Activated CD8-positive, alpha-beta memory T cell treated with anti-CD3 and anti-CD28 coated beads, Interleukin-2, amount 50 U/mL, for 48 hours (primary cell): ENCODE measurements around the gene NMB.
"Not testable (repeated sequence)": the region's sequence is repeated elsewhere in the genome, so short reads cannot be mapped to it uniquely, and the experiment has no call there.

ENCODE experiments used
- DNase-seq: peaks from one replicate; pipeline ENCODE4 v3.0.0-alpha.2; 2020

NMB gene

DNA sequence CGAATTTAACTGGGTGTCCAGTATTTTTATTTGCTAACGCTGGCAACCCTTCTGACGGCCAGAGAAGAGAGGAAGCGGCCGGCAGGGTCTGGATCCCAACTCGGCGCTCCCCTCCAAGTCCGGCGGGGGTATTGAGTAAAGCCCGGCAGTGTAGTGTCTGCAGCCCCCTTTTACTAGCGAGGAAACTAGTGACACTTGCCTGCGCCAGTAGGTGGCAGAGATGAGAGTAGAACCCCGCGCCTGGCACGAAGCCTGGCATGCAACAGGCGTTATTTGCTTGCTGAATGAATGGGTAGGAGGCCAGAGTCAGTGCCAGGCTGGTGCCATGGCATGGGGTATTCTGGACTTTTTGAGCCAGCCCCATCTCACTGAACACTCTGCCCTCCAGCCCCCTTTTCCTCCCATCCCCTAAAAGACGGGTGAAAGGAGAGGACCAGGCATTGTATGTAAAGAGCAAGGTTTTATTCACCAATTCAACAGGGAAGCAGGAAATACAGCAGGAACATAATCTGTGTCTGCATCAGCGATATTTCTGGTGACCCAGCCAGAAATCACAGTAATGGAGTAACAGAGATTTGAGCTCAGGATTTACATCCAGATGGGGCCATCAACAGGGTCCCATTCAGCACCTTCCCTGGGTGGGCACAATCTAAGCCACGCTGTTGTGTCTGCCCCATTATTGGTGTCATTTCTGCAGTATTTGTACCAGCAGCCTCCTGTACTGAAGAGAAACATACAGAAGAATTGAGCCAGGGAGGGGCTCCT lies 3.1 kb downstream of the NMB start:
- peak; percentile 83 for DNase-seq

DNA sequence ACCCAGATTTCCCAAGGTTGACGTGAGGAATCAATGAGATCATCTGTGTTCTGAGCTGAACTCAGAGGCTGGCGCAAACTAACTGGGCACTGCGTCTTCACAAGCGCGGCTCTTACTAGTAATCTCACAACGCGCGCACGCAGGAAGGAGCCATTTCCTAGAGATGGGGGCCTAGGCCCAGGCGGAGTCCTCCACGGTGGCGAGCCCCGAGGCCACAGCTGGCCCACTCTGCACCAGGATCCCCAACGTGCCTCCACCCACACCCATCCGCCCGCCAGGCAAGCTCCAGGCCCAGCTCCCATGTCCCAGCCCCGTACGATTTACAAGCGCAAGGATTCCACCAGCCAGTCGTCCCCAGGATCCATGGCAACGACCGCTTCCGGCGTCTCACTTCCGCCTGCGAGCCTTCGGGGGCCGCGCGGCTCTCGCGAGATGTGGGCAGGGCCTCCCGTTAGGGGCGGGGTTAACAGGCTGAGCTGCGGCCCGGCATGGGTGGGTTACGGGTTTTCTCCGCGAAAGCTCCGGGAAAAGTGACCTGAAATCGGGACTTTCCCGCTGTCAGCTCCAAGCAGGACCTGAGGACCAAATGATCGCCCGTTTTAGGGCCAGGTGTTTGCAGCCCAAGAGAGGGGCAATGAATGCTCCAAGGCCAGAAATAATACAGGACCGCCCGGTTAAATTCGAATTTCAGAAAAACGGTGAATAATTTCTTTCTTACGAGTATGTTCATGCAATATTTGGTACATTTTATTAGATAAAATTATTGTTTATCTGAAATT lies 3.9 kb downstream of the NMB start, which contains the start of gene WDR73:
Gene WDR73, minus strand, starts transcription at position 374 of the 779 bp plus-strand sequence. Its CDS starts 9 bp downstream, at position 365.
- DNase-seq: peak; percentile 99

DNA sequence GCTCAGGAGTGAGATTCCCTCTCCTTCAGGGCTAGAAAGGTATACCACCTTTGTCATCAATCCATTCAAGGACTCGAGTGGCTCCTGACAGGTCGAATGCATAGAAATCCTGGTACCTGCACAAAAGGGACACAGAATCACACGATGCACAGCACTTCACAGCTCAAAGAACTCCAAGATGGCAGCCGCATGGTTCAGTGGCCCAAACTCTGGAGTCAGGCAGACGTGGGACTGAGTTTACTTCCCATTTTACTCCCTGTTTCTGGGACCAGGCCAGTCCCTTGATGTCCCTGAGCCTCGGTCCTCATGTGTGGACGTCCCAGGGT lies 4.5 kb downstream of the NMB start:
- DNase-seq: peak; percentile 68

DNA sequence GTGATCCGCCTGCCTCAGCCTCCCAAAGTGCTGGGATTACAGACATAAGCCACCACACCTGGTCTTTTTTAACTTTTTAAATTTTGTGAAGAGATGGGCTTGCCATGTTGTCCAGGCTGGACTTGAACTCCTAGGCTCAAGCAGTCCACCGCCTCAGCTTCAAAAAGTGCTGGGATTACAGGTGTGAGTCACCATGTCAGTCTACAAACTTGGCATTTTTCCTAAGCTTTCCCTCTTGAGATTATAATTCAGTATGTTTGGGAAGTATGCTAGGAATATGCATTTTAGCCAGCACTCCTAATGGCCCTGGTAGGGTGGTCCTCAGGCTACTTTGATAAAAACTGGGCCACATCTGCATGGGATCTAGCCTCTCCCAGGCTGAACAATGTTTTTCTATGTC lies 8.3 kb downstream of the NMB start:
- no peak for DNase-seq

DNA sequence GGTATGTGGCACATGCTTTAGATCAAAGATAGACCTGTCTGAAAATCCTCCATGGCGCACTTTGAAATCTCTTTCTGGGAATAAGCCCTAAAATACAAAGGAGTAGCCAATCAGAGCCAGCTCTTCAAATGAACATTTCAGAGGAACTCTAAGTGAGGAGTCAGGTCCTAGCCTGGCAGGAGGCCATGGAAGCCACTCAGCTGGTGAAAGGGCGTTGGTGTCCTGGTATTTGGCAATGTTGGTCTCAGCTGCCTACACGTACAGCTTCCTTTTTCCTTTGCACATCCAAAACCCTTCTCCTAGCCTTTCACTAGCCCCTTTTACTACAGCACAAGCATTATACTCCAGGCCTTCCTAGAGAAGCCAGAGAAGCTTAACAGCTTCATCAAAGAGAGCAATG lies 9.5 kb downstream of the NMB start:
- DNase-seq: no peak

DNA sequence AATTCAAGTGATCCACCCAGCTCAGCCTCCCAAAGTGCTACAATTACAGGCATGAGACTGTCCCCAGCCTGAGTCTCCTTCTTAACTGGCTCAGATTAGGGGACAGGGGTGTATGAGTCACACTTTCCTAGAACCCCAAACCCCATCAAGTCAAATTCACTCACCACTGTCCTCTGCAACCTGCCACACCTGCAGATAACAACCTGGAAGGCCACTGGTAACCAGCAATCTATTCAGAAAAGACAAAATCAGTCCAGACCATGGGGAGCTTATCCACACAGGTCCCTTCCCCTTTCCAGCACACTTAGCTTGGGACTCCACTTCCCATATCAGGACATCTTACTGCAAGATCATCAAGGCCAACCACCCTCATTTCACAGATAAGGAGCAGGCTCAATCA lies 10.3 kb downstream of the NMB start:
- no peak for DNase-seq

DNA sequence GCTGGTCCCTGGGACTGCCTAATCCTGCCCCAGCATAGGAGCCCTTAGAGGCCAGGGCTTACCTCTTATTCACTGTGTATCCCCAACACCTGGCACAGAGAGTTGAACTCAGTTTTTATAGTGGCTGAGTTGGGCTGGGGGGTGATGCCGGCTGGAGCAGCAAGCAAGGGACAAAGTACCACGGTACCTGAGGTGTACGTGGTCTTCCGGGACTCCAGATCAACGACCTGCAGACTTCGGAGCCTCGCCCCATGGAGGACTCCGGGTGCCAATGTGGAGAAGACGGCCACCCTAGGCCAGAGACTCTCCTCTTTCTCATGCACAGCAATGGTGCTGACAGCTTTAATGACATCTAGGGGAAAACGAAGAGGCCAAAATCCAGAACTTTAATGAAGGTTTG lies 12.0 kb downstream of the NMB start:
- no peak for DNase-seq

DNA sequence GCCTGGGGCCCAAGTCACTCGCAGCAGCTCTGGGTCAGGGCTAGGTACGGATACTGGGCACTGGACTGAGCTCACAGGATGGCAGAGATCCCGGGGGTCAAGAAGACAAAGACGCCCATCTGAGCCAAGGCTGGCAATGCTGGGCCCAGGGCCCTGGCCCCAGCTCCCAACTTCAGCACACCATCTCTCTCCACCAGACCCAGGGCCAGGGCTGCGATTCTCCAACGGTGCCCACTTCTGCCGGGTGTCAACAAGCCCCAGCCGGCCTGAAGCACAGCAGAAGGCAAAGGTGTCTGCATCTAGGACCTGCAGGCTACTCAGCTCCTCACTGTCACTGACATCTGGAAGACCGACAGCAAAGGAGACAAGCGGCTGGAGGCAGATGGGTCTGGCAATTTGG lies 12.5 kb downstream of the NMB start:
- DNase-seq: no peak

DNA sequence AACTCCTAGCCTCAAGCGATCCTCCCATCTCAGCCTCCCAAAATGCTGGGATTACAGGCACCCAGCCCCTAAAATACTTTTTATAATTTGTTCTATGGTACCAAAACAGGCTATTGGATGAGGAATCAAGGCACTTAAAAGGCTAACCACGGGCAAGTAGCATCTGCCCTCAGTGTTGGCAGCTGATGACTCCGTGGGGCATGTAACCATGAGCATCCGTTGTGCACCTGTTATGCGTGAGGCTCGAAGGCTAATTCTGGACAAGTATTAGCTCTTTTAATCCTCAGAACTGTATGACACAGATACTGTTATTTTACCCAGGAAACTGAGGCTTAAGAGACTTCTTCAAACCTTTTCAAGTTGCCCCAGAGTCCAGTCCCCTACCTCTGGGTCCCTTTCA lies 14.2 kb downstream of the NMB start:
- no peak for DNase-seq

DNA sequence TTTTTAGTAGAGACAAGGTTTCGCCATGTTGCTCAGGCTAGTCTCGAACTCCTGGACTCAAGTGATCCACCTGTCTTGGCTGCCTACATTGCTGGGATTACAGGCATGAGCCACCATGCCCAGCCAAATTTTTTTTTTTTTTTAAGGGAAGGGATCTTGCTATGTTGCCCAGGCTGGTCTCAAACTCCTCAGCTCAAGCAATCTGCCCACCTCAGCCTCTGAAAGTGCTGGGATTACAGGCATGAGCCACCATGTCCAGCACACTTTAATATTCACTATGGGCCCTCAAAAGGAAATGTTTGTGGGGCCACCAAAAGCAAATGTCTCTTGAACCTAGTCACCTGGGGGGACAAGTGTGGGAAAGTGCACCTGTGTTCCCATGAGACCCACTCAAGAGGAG lies 15.4 kb downstream of the NMB start:
- not testable (repeated sequence) for DNase-seq

DNA sequence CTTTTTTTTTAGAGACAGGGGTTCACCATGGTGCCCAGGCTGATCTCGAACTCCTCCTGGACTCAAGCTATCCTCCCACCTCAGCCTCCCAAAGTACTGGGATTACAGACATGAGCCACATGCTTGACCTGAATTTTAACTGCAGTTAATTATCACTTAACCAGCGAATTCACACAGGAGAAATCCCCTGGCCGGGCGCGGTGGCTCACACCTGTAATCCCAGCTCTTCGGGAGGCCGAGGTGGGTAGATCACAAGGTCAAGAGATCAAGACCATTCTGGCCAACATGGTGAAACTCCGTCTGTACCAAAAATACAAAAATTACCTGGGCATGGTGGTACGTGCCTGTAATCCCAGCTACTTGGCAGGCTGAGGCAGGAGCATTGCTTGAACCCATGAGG lies 16.1 kb downstream of the NMB start:
- not testable (repeated sequence) for DNase-seq

DNA sequence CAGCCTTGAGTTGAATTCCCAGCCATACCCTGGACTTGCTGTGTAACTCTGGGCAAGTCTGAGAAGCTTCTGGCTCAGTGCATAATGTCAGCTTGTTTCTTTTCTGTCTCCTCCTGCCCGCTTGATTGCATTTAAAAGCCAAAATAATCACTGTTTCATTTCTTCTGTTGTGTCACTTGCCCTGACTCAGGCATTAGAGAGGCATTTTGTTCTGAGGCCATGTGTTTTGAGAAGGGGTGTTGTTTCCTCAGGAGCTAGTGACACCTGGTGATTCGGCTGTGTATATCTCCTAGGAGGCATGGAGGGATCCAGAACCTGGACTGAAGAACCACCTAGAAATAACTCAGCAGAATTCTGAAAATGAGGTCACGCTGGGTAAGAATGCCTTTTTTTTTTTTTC lies 19.9 kb downstream of the NMB start:
- DNase-seq: no peak

DNA sequence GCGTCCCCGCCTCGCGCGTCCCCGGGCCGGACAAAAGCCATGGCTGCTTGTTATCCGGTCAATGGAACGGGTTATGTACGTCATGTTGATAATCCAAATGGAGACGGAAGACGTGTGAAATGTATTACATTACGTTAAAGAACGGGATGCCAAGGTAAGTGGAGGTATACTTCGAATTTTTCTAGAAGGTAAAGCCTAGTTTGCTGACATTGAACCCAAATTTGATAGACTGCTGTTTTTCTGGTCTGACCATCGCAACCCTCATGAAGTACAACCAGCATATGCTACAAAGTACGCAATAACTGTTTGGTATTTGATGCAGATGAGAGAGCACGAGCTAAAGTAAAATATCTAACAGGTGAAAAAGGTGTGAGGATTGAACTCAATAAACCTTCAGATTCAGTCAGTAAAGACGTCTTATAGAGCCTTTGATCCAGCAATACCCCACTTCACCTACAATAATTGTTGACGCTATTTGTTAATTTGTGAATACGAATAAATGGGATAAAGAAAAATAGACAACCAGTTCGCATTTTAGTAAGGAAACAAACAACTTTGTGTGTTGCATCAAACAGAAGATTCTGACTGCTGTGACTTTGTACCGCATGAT lies 23.7 kb downstream of the NMB start:
- DNase-seq: no peak

DNA sequence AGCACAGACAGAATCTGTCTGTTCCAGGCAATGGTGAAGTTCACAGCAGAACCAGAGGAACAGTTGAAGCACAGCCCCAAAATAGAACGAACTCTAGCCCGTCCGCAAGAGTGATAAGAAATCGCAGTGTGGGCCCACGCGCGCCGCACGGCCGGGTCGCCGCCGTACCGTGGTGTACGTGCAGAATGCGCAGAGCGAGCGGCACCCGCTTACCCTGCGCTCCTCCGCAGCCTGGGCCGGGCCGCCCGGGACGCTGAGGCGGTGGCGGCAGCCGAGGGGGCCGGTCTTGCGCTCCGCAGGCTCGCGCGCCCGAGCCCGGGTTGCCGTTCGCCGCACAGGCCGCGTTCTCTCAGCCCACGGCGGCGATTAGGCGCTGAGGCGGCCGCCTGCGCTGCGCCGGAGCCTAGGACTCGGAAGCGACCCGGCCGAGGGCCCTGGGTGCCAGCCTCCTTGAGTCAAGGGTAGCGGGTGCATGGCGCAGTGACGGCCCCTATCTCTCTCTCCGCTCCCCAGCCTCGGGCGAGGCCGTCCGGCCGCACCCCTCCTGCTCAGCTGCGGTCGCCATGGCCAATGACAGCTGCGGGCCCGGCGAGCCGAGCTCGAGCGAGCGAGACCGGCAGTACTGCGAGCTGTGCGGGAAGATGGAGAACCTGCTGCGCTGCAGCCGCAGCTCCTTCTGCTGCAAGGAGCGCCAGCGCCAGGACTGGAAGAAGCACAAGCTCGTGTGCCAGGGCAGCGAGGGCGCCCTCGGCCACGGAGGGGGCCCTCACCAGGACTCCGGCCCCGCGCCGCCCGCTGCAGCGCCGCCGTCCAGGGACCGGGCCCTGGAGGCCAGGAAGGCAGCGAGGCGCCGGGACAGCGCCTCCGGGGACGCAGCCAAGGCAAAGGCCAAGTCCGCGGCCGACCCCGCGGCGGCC lies 24.4 kb downstream of the NMB start:
- peak; percentile 87 for DNase-seq

DNA sequence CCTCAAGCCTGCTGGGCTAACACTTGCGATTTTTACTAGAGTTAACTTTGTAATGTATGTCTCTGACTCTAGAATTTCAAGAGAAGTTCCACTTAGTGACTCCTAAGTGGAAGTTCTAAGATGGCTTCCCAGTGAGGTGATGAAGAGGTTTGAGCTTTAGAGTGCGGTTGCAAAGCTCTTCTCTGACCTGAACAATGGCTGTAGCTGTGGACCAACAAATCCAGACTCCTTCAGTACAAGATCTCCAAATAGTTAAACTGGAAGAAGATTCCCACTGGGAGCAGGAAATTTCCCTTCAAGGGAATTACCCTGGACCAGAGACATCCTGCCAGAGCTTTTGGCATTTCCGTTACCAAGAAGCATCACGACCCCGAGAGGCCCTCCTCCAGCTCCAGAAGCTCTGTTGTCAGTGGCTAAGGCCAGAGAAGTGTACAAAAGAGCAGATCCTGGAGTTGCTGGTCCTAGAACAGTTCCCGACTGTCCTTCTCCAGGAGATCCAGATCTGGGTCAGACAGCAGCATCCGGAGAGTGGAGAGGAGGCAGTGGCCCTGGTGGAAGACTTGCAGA lies 26.2 kb downstream of the NMB start:
- no peak for DNase-seq

DNA sequence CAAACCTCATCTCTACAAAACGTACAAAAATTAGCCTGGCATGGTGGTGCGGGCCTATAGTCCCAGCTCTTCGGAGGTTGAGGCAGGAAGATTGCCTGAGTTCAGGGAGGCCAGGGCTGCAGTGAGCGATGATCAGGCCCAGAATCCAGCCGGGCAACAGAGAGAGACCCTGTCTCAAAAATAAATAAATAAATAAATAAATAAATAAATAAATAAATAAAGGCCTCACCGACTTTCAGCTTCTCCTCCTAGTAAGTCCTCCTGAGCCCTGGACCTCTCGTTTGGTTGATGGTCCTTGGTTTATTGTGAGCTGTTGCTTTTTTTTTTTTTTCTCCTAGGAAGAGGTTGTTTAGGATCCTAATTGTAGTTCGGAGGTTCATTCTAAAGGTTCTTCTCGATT lies 29.0 kb downstream of the NMB start:
- DNase-seq: no peak

DNA sequence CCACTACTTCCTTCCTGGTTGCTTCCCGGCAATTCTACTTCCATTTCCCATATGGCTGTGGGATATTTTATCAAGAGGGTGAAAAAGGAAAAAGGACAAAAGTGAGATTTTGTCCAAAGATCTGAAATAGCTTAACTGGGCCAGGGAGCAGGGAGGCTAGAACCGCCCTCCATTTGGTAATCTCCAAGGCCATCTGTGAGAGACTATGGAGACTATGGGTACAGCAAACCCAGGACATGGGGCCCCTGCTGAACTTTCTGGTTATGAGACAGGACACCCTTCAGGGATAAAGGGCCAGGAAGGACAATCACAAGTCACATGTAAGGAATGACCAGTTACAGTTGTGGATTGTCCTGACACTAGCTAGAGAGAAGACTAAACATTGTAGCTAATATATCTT lies 32.9 kb downstream of the NMB start:
- no peak for DNase-seq

DNA sequence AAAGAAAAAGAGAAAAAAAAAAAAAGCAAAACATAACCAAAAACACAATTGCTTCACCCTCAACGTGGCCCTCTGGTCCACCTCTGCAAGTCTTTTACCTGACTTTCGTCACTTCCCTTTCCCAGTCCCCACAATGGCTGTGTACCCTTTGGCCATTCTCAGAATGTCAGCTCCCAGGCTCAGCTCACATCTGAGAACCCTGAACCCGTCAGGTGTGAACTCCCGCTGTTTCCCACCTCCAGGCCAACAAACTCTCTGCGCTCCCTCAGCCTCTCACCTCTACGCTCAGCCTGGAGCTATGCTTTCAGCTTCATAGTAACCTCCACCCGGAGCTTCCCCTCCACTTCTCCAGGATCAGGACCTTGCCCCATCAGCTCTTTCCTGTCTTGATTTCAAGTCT lies 33.6 kb downstream of the NMB start:
- DNase-seq: no peak

DNA sequence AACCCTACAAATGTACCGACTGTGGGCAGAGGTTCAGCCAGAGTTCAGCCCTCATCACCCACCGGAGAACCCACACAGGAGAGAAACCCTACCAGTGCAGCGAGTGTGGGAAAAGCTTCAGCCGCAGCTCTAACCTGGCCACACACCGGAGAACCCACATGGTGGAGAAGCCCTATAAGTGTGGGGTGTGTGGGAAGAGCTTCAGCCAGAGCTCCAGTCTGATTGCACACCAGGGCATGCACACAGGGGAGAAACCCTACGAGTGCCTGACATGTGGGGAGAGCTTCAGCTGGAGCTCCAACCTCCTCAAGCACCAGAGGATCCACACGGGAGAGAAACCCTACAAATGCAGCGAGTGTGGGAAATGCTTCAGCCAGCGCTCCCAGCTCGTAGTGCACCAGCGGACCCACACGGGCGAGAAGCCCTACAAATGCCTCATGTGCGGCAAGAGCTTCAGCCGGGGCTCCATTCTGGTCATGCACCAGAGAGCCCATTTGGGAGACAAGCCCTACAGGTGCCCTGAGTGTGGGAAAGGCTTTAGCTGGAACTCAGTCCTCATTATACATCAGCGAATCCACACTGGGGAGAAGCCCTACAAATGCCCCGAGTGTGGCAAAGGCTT lies 36.5 kb downstream of the NMB start:
- DNase-seq: no peak

DNA sequence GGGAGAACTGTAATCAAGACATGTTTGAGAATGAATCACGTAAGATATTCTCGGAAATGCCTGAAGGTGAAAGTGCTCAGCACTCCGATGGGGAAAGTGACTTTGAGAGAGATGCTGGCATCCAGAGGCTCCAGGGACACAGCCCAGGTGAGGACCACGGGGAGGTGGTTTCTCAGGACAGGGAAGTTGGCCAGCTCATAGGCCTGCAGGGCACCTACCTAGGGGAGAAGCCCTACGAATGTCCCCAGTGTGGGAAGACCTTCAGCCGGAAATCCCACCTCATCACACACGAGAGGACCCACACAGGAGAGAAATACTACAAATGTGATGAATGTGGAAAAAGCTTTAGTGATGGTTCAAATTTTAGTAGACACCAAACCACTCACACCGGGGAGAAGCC lies 37.4 kb downstream of the NMB start:
- no peak for DNase-seq

DNA sequence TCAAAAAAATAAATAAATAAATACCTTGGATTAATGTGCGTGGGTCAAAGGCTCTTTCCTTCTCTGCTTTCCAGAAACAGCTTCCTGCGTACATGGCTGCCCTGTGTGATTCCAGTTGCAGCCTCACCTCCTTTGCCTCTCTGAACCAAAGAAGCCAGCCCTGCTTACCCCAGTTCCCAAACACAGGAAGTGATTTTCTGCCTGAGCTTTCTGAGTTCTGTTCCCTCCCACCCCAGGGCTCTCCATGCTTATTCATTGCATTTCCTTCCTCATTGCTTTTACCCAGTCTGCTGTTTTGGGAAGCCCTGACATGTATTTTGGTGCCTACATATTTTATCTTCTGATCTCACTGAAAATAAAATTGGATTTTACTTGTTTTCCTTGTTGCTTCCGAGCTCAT lies 41.8 kb downstream of the NMB start:
- no peak for DNase-seq

DNA sequence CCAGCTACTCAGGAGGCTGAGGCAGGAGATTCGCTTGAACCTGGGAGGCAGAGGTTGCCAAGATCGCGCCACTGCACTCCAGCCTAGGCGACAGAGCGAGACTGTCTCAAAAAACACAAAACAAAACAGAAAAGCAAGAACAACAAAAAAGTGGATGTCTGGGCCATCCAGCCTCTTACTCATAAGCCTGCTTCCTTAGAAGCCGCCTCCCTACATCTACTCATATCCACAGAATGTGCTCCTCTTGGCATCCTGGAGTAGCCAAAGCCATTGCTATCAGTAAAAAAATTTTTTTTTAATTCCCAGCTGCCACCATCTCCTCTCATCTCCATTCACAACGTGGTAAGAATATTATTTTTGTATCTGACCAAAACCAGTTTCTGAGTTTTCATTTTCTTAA lies 46.4 kb downstream of the NMB start:
- DNase-seq: no peak
